Mammary epithelial cell (primary cell): Measurements from ENCODE around the gene KCTD20.

Experiments used
- EZH2 ChIP-seq: IDR thresholded peaks from 2 replicates; pipeline ENCODE4 v1.6.1; 2012; ENCODE audit warnings: low read length, inconsistent platforms, borderline replicate concordance
- TF ChIP-seq, protein P1 (sequence below), 2 donors: IDR thresholded peaks in 1 of 2; conservative IDR thresholded peaks in 1 of 2; 2 replicates each; pipeline ENCODE4 v1.5.1; 2011 to 2012; ENCODE audit warnings: inconsistent platforms in 2 of 2, low read length in 2 of 2, mild to moderate bottlenecking in 2 of 2, control low read depth in 1 of 2, low read depth in 1 of 2; ENCODE audit not compliant: insufficient read depth in 1 of 2; ENCODE audit errors: extremely low read depth in 1 of 2

DNA sequence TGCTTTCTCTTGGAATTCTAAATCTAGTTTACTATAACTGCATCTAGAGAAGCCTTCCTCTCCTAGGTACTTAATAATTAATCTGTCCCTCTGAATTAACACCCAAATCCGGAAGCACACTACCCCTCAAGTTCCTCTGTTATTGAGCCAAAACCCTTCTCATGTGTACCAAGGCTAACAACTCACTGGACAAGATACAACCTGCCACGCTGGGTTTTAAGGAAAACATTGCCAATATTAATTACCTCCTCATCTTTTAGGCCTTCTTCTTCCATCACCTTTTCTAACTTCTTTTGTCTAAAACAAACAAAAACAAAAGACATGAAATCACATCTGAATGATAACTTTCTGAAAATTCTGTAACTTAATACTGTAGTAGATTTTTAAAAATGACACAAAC, 82.5 kb downstream of the KCTD20 start:
- TF ChIP-seq, protein P1, sequence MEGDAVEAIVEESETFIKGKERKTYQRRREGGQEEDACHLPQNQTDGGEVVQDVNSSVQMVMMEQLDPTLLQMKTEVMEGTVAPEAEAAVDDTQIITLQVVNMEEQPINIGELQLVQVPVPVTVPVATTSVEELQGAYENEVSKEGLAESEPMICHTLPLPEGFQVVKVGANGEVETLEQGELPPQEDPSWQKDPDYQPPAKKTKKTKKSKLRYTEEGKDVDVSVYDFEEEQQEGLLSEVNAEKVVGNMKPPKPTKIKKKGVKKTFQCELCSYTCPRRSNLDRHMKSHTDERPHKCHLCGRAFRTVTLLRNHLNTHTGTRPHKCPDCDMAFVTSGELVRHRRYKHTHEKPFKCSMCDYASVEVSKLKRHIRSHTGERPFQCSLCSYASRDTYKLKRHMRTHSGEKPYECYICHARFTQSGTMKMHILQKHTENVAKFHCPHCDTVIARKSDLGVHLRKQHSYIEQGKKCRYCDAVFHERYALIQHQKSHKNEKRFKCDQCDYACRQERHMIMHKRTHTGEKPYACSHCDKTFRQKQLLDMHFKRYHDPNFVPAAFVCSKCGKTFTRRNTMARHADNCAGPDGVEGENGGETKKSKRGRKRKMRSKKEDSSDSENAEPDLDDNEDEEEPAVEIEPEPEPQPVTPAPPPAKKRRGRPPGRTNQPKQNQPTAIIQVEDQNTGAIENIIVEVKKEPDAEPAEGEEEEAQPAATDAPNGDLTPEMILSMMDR (conservative IDR thresholded peaks at IDR 0.05 in 1 of 2, IDR thresholded peaks at IDR 0.05 in 1 of 2; ENCODE audit: extremely low read depth in 1 of 2, insufficient read depth in 1 of 2, low read depth in 1 of 2, low read length in 2 of 2): no peak
- no peak for TF ChIP-seq EZH2
